LNCAP (cell line): ENCODE data around the gene TREML2.

ENCODE experiments used
- CTCF ChIP-seq: fragments of 450-650 bp; IDR thresholded peaks from 2 replicates; pipeline ENCODE4 v1.5.1; 2017; ENCODE audit warnings: mild to moderate bottlenecking

TREML2 gene

GRCh38 chr6:41231246-41231645, 30.3 kb upstream of the TREML2 start:
- TF ChIP-seq CTCF, result no peak

- no peak for TF ChIP-seq CTCF
Observed at GRCh38 chr6:41229721-41230120, 28.8 kb upstream of the TREML2 start.

- no peak for TF ChIP-seq CTCF
Observed at GRCh38 chr6:41228616-41229015, 27.7 kb upstream of the TREML2 start.

- no peak for TF ChIP-seq CTCF
Observed at GRCh38 chr6:41228096-41228495, 27.1 kb upstream of the TREML2 start, which contains the start of gene TREML4. Gene TREML4 (plus strand): TSS chr6:41228349. CDS start chr6:41228428, 79 bp downstream.

GRCh38 chr6:41226752-41227151, 25.8 kb upstream of the TREML2 start:
- no peak for TF ChIP-seq CTCF

- no peak for TF ChIP-seq CTCF
Observed at GRCh38 chr6:41224800-41225199, 23.9 kb upstream of the TREML2 start.

GRCh38 chr6:41222513-41222912, 21.6 kb upstream of the TREML2 start:
- TF ChIP-seq CTCF, result no peak

- TF ChIP-seq CTCF, result no peak
Observed at GRCh38 chr6:41222045-41222444, 21.1 kb upstream of the TREML2 start.
